ENCODE measurements around the gene SETD9.
A peak's percentile ranks its signal among the peaks of the same experiment; 100 is the strongest.

SETD9 gene

GRCh38 chr5:56909294-56910209 lies at the start of gene SETD9:
Gene SETD9 (plus strand): TSS chr5:56909596. CDS start chr5:56909646, 50 bp downstream.
- peak; percentile 94 for DNase-seq

- no peak for DNase-seq
Measured at GRCh38 chr5:56861893-56862485, 47.4 kb upstream of the SETD9 start.

DNA sequence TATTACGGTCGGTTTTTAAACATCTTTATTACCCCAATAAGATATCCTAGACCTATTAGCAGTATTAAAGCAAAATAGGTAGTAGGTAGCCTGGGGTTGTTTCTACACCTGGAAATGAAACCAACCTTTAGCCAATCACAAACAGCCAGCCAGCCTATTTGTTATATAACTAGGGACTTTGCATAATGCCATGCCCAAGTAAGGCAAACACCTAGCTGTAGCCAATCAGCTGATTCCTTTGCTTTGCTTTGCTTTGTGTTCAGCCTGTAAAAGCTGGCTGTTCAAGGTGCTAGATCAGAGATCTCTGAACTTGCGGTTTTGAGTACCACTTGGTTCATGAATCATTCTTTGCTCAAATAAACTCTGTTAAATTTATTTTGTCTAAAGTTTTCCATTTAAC lies 46.5 kb upstream of the SETD9 start:
- DNase-seq = no peak

- DNase-seq = no peak
Measured at GRCh38 chr5:56871777-56872176, 37.6 kb upstream of the SETD9 start.

DNA sequence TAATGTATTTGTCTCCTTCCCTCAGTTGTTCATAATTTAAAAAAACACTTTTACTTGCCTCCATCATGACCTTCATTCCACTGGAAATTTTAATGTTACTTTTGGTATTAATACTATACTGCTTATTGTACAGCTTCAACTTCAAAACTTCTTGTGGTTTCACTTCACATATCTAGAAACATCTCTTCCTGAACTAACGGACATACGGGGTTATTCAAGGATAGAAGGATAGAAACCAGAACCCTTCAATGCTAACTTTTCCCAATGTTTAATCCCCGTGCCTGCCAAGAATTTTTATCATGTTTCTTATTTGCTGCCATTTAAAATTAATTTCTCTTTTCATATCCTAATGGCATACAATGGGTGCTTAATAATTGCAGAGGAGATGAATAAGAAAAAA lies 36.3 kb upstream of the SETD9 start:
- DNase-seq = no peak

- no peak for DNase-seq
Measured at GRCh38 chr5:56876327-56876726, 33.1 kb upstream of the SETD9 start.

DNA sequence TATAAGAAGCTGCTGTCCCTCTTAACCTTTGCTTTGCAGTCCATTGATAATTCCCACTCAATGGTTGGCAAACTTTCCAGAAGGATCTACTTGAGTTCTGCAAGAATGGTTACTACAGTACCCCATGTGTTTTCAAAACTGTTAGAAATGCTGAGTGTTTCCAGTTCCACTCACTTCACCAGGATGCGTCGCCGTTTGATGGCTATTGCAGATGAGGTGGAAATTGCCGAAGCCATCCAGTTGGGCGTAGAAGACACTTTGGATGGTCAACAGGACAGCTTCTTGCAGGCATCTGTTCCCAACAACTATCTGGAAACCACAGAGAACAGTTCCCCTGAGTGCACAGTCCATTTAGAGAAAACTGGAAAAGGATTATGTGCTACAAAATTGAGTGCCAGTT lies 27.8 kb upstream of the SETD9 start:
- DNase-seq = no peak

- no peak for DNase-seq
Measured at GRCh38 chr5:56893251-56893951, 16.0 kb upstream of the SETD9 start.

DNA sequence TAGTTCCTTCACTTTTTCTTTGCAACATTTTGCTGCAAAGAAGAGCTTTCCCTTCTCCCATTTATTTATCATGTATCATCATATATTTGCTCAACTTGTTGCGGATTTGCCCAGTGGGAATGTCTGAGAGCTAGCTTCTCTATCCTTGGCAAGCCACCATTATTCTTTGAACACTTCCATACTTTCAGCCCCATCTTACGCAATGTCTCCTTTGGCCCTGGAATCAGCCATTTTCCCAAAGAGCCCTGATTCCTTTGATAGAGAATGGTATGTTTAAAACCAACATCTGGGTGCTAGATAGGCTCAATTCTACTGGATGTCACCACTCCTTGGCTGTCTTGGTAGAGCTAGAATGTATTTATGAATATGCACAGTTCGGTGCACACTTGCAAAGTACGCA lies 12.6 kb upstream of the SETD9 start:
- DNase-seq = no peak

- no peak for DNase-seq
Measured at GRCh38 chr5:56898213-56898612, 11.2 kb upstream of the SETD9 start.

DNA sequence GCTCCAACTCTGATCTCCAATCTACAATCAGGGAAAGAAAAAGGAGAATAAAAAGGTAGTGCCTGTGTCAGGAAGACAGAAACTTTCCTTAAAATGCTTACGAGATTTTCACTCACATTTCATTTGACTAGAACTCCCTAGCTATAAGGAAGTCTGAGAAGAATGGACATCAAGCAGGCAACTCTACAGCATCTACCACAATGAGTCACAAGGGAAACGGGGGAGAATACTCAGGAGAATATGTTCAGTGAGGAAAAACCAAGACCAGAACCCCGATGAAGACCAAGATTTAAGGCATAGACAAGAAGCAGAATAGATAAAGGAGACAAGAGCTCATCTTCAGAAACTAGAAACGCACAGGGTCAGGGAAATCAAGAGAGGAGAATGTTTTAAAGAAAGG lies 9.0 kb upstream of the SETD9 start:
- no peak for DNase-seq

GRCh38 chr5:56900858-56901578 lies 8.4 kb upstream of the SETD9 start:
- DNase-seq = no peak

- DNase-seq = no peak
Measured at GRCh38 chr5:56908942-56909293, 478 bp upstream of the SETD9 start.

GRCh38 chr5:56910210-56910965 lies 992 bp downstream of the SETD9 start:
- DNase-seq = no peak

GRCh38 chr5:56913766-56914165 lies 4.4 kb downstream of the SETD9 start:
- DNase-seq = no peak

DNA sequence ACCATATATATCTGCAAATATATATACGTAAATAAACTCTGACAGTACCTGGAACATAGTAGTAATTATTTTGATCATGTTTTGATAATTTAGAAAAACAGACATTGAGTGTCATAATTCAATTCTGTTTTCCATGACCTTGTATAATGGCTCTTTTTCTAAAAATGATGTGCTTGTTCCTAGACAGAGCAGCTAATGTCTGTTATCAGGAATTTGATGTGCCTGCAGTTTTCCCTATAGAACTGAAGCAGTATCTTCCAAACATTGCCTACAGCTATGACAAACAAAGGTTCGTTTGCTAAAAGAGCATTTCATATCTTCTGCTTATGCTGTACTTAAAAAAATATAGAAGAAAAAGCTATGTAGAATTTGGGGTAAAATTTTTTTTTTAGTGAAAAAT lies 5.3 kb downstream of the SETD9 start:
- no peak for DNase-seq

- no peak for DNase-seq
Measured at GRCh38 chr5:56917534-56917933, 8.1 kb downstream of the SETD9 start.

GRCh38 chr5:56918054-56918453 lies 8.7 kb downstream of the SETD9 start:
- no peak for DNase-seq

- DNase-seq = no peak
Measured at GRCh38 chr5:56919942-56920662, 10.7 kb downstream of the SETD9 start.

DNA sequence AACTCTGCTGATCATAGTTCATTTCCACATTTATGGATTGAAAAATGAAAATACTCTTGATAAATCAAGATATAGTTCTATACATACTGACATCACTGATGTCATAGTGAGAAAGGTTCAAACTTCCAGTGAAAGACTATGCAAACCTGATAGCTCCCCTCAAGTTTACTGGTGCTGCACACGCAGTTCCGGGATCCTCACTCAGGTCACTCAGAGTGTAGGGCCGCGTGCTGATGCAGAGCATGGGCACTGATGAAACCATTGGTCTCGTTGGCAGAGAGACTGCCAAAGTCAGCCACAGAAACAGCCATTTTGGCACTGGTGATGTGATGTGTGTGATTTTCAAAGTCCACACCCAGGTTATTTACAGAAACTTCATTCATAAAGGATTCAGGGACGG lies 13.5 kb downstream of the SETD9 start:
- no peak for DNase-seq

- DNase-seq = no peak
Measured at GRCh38 chr5:56934325-56934724, 24.9 kb downstream of the SETD9 start.

GRCh38 chr5:56938858-56939257 lies 29.5 kb downstream of the SETD9 start:
- no peak for DNase-seq

Measured in NCI-H187 treated with DMSO at 0.1 percent for 48 hours (cell line).